HG03108 (cell line): ENCODE measurements around the gene IL20RB.
A peak's percentile ranks its signal among the peaks of the same experiment; 100 is the strongest.
"Not testable (repeated sequence)": the region's sequence is repeated elsewhere in the genome, so short reads cannot be mapped to it uniquely, and the experiment has no call there.

Source experiments
- ATAC-seq: cut with Tn5 transposase; IDR thresholded peaks from one replicate; pipeline ENCODE4 v1.9.1; 2021; ENCODE audit warnings: moderate library complexity; ENCODE audit not compliant: unreplicated experiment

The IL20RB gene

DNA sequence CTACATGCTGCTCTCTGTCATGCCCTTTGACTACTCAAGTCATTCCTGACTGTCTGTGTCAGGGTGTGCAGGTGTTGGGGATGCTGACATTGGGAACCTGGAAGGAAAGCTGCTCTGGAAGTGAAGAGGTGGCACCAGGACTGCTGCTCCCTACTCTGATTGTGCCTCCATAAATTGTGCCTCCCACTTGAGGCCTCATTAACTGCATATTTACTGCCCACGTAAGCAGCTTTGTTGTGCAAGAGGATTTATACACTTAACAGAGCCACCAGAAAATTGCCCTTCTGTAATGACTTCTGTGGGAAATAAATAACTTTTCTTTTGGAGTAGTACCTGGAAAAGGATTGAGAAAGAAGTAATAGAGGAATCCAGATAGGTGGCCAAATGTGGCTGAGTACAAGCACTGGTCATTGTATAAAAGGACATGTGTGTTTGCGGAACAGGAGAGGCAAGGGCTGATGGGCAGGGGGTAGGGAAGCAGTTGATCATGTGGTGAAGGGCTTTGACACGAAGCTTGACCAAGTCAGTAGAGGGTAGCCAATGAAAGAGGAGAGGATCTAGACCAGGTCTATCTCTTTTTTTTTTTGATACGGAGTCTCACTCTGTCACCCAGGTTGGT is 24.8 kb downstream of the IL20RB start:
- no peak for ATAC-seq

DNA sequence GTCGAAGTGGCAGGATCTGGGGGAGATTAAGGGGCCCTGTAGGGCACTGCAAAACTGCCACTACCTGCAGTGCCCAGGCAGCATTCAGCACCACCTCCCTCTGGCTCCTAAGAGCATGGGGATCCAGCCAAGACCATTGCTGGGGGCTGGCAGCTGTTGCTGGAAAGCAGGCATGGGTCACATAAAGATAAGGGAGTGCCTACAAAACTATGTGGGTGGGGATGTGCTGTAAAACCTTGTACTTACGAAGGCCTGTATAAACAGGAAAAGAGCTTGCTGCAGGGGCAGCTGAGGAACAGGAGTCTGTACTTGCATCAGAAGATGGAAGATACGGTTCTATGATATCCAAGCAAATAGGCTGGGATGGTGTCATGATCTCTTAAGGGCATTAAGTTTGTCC is 27.1 kb downstream of the IL20RB start:
- ATAC-seq, result no peak

DNA sequence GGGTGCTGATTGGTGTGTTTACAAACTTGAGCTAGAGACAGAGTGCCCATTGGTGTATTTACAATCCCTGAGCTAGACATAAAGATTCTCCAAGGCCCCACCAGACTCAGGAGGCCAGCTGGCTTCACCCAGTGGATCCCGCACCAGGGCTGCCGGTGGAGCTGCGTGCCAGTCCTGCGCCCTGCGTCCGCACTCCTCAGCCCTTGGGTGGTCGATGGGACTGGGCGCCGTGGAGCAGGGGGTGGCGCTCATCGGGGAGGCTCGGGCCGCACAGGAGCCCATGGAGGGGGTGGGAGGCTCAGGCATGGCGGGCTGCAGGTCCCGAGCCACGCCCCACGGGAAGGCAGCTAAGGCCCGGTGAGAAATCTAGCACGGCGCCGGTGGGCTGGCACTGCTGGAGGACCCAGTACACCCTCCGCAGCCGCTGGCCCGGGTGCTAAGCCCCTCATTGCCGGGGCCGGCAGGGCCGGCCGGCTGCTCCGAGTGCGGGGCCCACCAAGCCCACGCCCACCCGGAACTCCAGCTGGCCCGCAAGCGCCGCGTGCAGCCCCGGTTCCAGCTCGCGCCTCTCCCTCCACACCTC is 29.7 kb downstream of the IL20RB start:
- ATAC-seq, result not testable (repeated sequence)

DNA sequence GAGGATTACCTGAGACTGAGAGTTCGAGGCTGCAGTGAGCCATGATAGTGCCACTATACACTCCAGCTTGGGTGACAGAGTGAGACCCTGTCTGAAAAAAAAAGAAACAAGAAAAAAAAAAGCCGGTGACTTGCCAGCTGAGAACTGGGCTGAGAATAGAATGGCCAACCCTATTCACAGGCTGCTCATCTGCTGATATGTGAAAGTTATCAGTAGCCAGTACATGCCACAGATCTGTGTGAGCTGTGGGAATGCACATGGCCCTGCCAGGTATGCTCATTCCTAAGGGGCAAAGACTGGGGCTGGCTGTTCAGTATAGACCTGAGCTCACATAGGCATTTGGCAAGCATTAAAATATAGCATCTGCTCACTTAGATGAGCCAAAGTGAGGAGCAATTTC is 30.9 kb downstream of the IL20RB start:
- ATAC-seq, result no peak

DNA sequence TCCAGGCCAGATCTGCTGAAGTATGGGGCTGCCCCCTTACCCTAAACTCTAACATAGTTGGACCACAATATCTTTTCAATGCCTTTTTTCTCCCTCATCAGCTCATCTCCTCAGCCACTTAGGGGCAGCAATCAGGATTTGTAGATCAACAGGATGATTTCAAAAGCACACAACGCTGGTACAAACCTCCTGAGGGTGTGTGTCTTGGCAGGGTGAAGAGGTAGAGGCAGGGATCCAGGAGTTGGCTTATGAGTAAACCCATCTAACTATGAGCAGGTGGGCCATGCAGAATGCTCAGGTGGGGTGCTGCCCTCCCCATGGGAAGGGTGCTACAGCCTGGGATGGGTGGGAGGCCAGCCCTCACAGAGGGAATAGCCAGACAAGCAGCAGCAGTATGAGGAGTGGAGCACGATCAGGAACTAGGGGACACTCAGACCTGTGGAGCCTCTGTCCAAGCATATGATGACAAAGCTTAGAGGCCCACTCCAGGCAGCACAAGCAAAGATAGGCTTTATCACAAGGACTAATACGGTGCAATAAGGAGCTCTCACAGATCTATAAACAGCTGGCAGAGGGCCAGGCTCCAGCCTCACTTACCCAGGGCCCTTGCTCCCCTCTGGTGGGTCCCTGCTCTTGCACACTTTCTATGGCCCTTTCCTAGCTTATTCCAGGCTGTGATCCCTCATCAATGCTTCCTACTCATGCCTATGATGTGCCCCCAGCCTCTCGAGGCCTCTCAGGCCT is 32.2 kb downstream of the IL20RB start:
- ATAC-seq, result no peak

- no peak for ATAC-seq
These were observed 33.0 kb downstream of the IL20RB start for GRCh38 chr3:136990826-136991225.

GRCh38 chr3:136992115-136992514 is 34.3 kb downstream of the IL20RB start:
- no peak for ATAC-seq

GRCh38 chr3:136994772-136995516 is 37.2 kb downstream of the IL20RB start:
- no peak for ATAC-seq

- no peak for ATAC-seq
These were observed 37.9 kb downstream of the IL20RB start for GRCh38 chr3:136995652-136996051.

GRCh38 chr3:137000039-137000438 is 42.3 kb downstream of the IL20RB start:
- ATAC-seq, result no peak

DNA sequence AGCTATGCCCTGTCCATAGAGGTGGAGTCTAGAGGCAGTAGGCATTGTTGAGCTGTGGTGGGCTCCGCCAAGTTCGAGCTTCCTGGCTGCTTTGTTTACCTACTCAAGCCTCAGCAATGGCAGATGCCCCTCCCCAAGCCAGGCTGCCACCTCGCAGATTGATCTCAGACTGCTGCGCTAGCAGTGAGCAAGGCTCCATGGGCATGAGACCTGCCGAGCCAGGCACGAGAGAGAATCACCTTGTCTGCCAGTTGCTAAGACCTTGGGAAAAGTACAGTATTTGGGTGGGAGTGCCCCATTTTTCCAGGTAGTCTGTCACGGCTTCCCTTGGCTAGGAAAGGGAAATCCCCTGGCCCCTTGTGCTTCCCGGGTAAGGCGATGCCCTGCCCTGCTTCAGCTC is 49.6 kb downstream of the IL20RB start:
- not testable (repeated sequence) for ATAC-seq

DNA sequence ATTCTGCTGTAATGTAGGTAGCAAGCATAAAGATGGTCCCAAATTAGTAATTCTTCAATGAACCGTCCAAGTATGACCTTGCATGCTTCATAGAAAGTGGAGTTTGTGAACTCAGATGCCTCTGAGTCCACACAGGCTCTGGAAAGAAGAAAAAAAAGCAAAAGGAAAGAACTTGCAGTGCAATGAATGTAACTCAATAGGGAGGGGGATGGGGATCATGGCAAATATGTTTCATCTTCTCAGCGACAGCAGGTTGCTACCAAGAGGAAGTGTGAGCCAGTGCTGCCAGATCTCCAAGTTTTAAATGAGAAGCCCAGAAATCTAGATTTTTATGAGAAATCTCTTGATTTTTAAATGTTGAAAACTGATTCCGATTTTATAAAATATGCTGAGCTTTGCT is 50.3 kb downstream of the IL20RB start:
- no peak for ATAC-seq

GRCh38 chr3:137008976-137009375 is 51.2 kb downstream of the IL20RB start:
- ATAC-seq, result no peak

GRCh38 chr3:137010137-137010536 is 52.4 kb downstream of the IL20RB start:
- ATAC-seq, result no peak

DNA sequence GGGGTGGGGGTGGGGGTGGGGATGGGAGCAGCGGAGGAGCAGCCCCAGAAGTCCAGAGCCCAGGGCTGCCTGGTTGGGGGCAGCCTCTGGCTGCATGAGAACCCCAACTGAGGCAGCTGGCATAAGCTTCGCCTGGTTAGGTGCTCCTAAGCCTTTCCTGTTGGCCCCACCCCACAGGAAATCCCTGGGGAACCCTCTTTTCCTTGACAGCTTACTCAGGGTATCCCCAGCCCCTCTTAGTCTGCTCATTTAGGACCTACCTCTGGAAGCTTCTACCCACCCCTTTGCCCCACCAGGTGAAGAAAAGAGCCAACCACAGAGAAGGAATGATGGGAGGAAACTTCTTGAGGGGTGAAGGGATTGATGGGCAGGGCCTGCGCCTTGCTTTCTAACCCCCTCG is 53.4 kb downstream of the IL20RB start:
- ATAC-seq, result no peak

DNA sequence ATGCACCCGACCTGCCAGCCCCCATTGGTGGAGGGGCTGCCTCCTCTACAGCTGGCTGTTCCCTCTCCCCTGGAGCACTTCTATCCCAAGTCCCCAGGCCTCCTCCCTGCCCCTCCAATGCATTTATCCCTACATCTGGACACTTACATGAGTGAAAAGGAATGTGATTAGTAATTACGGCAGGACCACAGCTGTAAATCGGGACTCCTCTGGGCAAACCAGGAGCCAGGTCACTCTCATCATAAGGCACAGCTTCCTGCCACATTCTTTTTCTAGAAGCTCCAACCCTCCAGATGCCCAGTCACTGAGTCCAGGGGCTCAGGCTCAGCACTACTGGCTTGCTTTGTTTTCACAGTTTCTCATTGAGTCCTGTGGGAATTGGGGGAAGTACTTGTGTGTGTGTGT is 54.3 kb downstream of the IL20RB start:
- ATAC-seq, result no peak

DNA sequence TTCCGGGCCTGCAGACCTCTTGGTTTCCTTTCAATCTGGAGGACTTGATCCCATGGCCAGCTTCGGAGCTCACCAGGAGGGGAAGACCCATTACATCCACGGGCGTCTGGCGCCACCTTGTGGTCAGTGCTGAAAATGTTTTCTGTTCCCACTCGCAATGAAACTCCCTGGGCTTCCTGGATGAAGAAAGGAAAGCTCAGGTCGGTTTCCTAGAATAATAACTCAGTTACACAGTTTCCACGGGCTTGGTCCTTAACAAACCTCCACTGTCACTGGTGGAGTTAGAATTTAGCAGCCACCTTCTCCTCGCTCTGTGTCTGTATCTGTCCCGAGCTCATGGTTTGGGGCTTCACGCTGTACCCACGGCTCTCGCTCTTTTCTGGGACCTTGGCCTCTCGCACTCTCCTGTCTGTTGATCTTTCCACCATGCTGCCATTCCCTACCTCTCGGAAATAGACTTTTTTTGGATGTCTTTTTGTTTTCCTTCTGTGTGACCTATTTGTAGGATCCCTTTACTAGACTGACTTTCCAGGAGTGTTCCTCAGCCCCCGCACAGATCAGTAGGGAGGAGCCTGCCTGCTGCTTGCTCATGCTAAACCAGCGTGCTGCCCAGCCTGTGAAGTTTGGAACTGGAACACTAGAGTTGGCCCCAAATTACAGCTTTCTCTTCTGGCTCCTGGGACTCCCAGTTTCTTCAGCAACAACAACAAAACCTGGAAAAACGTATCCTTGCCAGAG is 56.3 kb downstream of the IL20RB start:
- ATAC-seq, result peak; percentile 84

- ATAC-seq, result not testable (repeated sequence)
These were observed 59.5 kb downstream of the IL20RB start for GRCh38 chr3:137017316-137017715.

DNA sequence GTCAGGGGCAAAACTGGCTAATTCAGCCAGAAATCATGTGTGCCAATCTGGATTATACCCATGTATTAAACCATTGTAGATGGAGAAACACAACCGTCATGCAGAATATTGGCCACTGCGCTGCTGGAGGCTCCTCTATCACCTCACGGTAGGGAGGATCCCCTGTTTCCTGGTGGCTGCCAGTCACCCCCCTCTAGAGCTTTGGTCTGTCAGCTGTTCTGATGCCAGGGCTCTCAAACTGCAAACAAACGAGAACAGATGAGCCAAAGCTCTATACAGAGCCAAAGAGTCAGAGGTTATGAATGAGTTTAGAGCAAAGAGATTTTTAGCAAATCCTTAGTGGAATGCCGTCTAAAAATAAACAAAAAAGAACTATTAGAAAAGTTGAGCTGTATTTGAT is 62.5 kb downstream of the IL20RB start:
- ATAC-seq, result no peak

DNA sequence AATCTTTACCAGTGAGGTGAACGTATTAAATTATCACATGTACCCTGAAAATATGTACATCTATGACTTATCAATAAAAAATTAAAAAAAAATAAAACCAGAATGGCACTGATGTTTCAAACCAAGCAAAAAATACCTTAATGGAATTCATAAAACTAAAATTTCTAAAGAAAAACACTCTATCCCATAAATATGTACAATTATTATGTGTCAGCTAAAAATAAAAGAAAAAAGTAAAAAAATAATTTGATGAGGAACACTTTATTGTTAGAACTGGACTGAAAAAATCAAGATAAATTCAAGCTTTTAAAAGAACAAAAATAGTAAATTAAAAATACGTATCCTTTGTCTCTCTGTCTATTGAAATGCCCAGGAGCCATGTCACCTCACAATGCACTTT is 63.1 kb downstream of the IL20RB start:
- ATAC-seq, result no peak

- no peak for ATAC-seq
These were observed 66.6 kb downstream of the IL20RB start for GRCh38 chr3:137024348-137024747.
